ENCODE data around the gene CABLES2.
"Not testable (repeated sequence)": the region's sequence is repeated elsewhere in the genome, so short reads cannot be mapped to it uniquely, and the experiment has no call there.

The CABLES2 gene

DNA sequence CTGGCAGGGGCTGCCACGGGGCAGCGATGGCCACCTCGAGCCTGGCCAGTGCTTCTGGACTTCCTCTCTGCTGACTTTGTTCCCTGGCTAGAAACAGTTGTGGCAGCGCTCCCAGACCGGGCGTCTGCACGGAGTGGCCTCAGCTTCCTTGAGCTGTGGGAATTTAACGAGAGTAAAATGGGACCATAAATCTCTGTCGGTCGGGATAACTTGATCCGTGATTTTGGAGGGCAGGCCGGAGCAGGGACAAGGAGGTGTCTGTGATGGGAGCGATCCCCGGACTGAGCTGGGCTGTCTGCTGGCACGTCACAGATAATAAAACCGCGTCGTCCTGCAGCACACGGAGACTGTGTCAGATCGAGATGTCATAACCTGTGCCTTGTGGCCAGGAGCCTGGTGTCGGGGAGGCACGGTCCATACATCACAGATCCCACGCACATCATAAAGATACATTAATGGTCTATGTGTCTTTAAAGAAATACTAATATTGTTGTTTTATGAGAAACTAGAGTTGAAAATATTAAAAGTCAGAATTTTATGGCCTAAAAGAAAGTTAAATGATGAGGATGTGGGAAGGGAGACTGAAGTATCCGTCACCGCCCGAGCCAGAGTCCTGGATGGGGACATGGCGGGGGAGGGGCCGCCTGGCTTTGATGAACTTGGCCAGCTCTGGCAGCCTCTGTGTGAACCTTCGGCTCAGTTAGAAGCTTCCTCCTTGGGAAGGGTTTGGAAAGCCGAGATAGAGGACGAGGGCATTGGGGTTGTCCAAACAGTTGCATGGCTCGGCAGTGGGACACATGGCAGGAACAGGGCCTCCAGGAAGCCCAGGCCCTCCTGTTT lies 26.8 kb upstream of the CABLES2 start:
- no peak for DNase-seq

DNA sequence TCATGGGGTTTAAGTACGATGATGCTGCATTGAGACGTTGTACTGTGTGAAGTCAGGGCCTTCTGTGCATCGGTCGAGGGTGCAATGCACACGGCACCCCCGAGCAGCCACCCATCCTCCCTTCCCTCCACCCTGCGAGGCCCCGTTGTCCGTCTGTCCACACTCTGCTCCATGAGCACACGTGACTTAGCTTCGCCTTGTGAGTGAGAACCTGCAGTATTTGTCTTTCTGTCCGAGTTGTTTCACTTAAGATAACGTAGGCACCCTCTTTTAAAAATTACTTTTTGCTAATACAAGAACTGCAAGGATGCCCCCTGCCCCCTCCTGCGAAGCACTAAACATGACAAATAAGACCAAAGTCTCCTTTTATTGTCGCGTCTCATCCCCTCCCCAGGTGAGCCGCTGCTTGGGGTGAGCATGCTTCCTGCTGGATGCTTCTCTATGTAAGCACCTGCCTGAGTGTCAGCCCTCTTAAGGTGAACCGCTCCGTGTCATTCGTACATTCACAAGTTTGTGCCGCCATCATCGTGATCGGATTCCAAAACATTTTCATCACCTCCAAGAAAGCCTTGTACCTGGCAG lies 23.9 kb upstream of the CABLES2 start:
- no peak for DNase-seq

GRCh38 chr20:62430311-62430853 lies 23.3 kb upstream of the CABLES2 start:
- DNase-seq: no peak

DNA sequence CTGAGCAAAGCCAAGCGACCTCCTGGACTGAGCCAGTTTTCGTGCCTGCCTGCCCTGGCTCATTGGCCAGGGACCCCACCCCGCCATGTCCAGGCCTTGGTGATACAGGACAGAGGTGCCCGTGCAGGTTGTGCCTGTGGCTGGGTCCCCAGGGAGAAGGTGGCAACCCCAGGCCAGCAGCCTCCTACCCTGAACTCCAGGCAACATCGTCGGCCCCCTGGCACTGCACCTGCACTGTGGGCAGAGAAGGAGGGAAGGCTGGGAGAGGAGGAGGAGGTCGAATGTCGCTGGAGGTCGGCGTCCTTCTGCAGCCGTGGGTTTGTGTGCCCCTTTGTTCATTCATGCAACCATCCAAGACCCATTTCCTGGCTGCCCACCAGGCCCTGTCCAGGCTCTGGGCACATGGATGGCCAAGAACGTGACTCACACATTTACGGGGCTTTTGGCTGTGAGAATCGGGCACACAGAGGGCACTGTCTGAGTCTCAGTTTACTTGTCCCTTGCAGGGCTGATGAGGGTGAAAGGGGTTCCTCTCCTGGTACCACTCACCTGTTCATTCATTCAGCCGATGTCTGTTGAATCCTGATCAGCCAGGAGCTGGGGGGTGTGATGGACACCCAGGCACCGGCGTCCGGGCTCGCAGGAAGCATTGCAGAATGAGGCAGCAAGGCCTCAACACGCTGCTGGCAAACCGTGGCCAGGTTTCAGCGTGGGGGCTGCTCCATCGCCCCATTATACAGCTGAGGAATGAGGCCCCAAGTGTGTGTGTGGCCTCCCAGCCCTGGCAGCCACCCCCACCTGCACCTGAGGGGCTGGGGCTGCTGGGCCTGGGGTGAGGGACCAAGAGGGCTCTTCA lies 22.6 kb upstream of the CABLES2 start:
- no peak for DNase-seq

DNA sequence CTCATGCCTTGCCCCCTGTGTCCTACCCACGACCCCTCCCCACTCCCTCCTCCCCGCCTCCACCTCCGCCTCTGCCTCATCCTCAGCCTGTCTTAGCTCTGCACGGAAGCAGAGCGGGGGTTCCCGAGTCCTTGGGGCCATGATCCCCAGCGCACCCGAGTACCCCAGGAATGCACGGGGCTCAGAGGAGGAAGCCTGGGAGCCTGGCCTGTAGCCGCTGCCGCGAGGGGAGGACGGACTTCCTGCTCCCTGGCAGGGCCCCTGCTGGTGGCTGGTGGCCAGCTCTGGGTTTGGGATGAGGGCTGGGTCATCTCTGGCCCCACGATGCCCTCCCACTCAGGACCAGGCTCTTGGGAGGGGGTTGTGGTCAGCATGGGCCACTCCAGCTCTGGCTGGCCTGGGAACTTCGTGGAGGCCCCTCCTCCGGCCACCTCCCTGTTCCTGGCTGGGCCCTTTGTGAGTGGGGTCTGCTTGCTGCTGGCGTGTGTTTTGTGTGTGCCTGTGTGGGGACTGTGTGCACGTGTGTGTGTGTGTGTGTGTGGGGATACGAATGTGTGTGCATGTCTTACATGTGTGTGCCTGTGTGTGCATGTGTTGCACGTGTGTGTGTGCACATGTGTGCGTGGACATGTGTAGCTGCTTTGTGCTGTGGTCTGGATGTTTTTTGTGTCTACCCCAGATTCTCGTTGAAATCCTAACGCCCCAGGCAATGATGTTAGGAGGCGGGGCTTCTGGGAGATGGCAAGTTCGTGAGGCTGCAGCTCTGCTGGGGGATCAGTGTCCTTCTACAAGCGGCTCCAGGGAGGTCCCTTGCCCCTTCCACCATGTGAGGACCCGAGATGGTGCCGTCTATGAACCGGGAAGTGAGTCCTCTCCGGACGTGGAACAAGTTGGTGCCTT lies 21.6 kb upstream of the CABLES2 start:
- no peak for DNase-seq

- no peak for DNase-seq
These were observed 20.9 kb upstream of the CABLES2 start for GRCh38 chr20:62428002-62428372.

DNA sequence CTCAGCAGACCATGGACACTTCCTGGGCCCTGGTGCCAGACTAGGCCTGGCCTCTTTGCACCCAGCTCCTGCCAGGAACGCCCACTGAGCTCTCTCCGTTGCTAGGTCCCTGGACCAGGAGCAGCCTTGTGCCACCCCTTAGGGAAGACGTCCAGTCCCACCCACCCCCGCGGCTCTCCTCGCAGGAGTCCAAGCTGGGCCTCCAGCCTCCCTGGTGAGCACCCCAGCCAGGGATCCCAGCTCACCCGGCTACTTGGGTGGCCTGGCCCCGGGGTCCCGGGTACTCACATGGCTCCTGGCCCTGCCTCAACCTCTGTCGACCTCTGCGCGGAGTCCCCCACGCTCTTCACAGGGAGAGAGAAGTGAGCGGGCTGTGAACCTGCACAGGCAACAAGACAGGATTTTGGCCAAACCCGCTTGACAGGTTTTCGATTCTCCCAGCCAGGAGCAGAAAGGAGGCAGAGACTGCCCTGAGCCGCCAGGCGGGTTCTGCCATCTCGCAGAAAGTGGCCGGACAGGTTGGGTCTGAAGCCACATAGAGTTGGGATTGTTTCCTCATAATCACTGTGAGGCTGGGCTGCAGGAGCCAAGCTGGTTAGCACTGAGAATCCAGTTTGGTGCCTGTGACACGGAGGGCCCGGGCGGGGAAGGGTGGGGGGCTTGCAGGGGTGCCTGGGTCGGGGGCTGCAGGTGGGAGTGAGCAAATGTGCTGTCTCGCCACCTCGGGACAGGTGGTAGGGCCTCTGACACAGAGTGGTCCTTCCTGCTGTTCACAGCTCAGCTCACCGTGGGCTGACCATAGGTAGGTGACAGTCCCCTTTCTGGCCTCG lies 20.3 kb upstream of the CABLES2 start, which contains the start of gene RBBP8NL:
TSS of gene RBBP8NL (minus strand) at position 368 of the 830 bp plus-strand sequence. CDS start 7,892 bp downstream, outside the sequence.
- no peak for DNase-seq

DNA sequence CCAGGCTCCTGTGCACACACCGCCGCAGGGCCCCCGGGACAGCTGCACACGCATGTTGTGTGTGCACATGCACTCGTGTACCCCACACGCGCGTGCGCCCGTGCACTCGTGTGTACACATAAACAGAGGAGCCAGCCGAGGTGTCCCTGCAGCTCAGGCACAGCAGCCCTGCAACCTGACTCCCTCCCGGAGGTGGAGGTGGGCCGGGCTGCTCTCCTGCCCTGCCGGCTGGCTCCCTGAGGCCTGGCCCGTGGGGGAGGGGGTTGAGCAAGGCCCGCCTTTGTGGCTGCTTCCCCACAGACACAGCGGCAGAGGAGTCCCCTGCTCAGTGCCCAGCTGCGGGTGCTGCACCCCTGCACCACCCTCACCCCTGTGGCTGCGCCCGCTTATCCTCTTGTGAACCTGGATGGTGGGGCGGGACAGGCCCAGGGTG lies 19.6 kb upstream of the CABLES2 start:
- DNase-seq: no peak

DNA sequence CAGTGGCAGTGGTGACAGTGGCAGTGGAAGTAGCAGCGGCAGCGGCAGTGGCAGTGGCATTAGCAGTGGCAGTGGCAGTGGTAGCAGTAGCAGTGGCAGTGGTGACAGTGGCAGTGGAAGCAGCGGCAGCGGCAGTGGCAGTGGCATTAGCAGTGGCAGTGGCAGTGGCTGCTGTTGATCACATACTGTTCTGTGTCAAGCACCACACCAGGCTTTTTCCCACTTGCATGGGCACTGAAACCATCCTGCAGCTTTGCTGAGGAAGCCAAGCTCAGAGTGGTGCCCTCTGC lies 18.9 kb upstream of the CABLES2 start:
- DNase-seq: not testable (repeated sequence)

DNA sequence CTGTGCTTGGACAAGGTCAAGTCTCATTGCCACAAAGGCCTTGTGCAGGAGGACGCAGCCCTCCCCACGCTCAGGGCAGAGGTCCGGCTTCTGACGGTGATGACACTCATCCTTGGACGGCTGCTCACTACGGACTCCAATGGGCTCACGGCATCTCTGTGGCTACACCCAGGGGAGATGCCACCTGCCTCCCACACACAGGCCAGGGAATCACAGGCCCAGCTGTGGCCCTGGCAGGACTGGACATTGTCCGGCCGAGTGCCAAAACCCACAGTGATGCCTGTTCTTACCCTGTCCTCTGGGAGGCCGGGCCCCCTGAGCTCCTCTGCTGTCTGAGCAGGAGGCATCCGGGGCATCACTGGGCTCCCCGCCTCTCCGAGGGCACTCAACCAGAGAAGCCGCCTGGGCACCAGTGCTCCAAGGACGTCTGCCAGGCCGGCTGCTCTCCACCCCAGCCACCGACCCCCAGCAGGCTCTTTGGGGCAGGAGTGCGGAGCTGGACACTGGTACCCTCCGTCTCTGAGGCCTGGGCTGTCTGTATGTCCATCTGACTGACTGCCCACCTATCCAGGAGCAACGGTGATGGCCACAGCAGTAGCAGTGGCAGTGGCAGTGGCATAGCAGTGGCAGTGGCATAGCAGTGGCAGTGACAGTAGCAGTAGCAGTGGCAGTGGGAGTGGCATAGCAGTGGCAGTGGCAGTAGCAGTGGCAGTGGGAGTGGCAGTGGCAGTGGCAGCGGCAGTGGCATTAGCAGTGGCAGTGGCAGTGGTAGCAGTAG lies 18.4 kb upstream of the CABLES2 start:
- DNase-seq: no peak

DNA sequence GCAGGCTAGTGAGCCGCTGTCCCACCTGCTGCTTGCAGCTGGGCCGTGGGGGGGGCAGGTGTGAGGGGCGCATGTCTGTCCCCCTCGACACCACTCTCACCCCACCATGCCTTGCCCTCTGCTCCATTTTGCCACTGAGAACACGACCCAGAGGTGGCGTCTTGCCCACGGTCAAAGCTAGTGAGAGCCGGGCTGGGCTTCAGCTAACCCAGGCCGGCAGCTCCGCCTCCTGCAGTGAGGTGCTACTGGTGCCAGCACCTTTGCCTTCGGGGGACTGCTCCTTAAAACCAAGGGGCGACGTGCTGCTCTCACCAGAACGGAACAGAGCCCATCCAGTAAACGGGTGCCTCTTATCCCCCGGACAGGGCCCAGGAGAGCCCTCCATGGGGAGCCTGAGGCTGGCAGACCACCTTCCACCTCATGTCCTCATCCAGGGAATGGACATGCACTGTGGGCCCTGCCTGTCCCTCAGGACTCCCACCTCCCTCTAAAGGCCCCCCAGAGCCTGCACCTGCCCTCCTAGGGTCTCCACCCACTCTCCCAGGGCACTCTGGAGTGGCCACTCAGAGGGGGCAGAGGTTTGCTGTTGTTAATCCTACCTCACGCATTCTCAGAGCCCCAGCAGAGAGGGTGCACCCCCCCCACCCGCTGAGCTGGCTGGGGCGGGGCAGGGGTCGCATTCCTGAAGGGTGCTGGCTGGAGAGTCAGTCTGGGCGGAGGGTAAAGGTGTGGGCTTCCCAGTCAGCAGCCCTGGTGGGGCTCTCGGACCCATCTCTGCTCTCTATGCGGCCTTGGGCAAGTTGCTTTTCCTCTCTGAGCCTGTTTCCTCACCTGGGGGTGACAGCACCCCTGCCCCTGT lies 17.4 kb upstream of the CABLES2 start:
- no peak for DNase-seq

GRCh38 chr20:62423326-62423706 lies 16.2 kb upstream of the CABLES2 start:
- no peak for DNase-seq

GRCh38 chr20:62422636-62423325 lies 15.7 kb upstream of the CABLES2 start:
- no peak for DNase-seq

DNA sequence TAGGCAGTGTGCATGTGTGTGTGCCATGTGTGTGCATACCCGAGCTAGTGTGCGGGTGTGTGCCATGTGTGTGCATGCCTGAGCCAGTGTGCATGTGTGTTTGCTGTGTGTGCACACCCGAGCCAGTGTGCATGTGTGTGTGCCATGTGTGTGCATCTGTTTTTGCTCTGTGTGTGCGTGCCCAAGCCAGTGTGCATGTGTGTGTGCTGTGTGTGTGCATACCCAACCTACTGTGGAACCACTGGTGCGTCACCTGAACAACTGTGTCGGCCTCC lies 14.6 kb upstream of the CABLES2 start:
- DNase-seq: no peak

- no peak for DNase-seq
These were observed 14.0 kb upstream of the CABLES2 start for GRCh38 chr20:62420846-62421715.

DNA sequence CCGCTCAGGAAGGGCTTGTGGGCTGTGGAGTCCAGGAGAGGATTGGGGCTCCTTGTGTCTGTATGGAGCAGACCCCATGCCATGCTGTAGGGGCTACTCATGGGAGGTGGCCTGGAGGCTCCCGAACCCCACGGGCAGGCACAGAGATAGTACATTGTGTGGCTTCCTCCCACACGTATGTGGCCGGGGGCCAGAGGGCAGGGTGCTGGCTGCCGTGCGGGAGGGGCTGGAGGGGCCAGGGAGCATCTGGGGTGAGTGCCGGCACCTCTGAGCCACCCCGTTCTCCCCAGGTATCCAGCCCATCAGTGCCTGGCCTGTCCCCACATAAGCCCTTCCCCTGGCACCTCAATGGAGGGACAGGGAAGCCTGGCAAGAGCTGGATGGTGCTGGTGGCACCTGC lies 12.7 kb upstream of the CABLES2 start:
- no peak for DNase-seq

DNA sequence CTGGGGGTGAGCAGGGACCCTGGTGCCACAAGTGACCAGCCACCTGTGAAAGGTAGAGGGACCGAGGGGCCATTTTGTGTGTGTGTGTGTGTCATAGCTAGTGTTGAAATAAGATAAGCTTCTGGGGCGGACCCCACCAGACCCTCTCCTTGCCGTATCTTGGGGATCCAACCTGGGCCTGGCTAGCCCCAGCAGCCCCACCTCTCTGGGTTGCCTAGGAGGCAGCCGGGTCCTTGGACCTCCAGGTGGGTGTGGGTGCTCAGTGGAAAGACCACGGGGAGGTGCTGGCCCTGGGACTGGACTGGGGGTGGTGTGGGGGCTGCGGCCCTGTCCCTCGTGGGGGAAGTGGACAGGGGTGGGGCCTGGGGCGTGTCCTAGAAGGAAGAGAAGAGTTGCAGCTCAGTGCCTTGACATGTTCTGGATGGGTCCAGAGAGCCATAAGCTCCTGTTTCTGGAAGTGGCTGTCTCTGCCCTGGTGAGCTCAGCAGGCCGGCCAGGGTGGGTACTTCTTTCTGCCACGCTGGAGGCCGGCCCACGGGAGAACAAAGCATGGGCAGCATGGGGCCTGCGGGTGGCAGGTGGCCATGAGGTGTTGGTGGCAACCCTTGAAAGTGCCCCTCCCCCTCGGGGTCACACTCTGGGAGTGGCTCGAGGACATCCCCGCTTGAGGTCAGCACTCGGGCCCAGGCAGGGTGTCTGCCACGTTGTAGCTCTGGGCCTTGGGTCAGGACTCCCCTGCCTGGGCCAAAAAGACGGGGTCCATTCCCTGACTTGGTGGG lies 11.8 kb upstream of the CABLES2 start:
- no peak for DNase-seq

All from stimulated activated naive CD4-positive, alpha-beta T cell (primary cell).